ENCODE data around the gene TOE1.

DNA sequence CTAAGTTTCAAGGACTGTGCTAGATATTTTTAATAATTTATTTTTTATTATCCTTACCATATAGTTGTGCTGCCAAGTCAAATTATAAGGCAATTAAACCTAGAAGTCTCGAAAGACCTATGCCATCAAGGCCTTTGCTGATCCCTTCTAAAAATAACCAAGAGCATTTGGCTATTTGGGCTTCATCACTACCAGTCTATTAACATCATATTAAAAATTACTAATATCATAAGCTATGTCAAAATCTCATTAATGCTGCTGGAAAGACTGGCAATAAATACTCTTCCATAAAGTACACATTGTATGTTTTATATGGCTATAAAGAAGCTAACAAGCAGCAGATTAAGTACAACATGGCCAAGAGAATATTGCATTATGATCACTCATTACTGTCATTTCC is 43.2 kb downstream of the TOE1 start:
- TF ChIP-seq, protein P1, sequence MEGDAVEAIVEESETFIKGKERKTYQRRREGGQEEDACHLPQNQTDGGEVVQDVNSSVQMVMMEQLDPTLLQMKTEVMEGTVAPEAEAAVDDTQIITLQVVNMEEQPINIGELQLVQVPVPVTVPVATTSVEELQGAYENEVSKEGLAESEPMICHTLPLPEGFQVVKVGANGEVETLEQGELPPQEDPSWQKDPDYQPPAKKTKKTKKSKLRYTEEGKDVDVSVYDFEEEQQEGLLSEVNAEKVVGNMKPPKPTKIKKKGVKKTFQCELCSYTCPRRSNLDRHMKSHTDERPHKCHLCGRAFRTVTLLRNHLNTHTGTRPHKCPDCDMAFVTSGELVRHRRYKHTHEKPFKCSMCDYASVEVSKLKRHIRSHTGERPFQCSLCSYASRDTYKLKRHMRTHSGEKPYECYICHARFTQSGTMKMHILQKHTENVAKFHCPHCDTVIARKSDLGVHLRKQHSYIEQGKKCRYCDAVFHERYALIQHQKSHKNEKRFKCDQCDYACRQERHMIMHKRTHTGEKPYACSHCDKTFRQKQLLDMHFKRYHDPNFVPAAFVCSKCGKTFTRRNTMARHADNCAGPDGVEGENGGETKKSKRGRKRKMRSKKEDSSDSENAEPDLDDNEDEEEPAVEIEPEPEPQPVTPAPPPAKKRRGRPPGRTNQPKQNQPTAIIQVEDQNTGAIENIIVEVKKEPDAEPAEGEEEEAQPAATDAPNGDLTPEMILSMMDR (conservative IDR thresholded peaks at IDR 0.05; ENCODE audit: low read depth, low read length), result no peak
- TF ChIP-seq EZH2phosphoT487 (IDR thresholded peaks at IDR 0.05; ENCODE audit: borderline replicate concordance, low read length) (no peak), EZH2 (IDR thresholded peaks at IDR 0.05; ENCODE audit: low read length, unreplicated experiment) (no peak)
